Endothelial cell of umbilical vein (primary cell): Measurements from ENCODE around the gene RPS19.

Experiments used
- CTCF ChIP-seq, 2 donors: IDR thresholded peaks; 1 replicate in 1 of 2; 2 replicates in 1 of 2; pipeline ENCODE4 v1.5.1; 2011; ENCODE audit warnings: low read length in 2 of 2, mild to moderate bottlenecking in 2 of 2, moderate library complexity in 2 of 2, control low read depth in 1 of 2, inconsistent platforms in 1 of 2, low read depth in 1 of 2; ENCODE audit not compliant: insufficient read depth in 1 of 2; ENCODE audit errors: extremely low read depth in 1 of 2
- EZH2 ChIP-seq: IDR thresholded peaks from 2 replicates; pipeline ENCODE4 v1.6.1; 2012; ENCODE audit warnings: borderline replicate concordance, low read depth, mild to moderate bottlenecking, moderate library complexity, low read length, inconsistent platforms; ENCODE audit not compliant: severe bottlenecking
- JUN ChIP-seq: IDR thresholded peaks from 2 replicates; pipeline ENCODE4 v1.6.1; 2011; ENCODE audit warnings: borderline replicate concordance, low read depth; ENCODE audit not compliant: insufficient read length, insufficient read depth
- MYC ChIP-seq: IDR thresholded peaks from one replicate; pipeline ENCODE4 v1.6.1; 2011; ENCODE audit warnings: mild to moderate bottlenecking, low read depth, low read length
- POLR2A ChIP-seq: IDR thresholded peaks from 2 replicates; pipeline ENCODE4 v1.6.1; 2012; ENCODE audit warnings: low read depth, mild to moderate bottlenecking, control low read depth, low read length
- POLR2AphosphoS5 ChIP-seq: IDR thresholded peaks from 2 replicates; pipeline ENCODE4 v1.6.1; 2012; ENCODE audit warnings: low read depth, mild to moderate bottlenecking, control low read depth, low read length, moderate library complexity; ENCODE audit not compliant: insufficient read depth

GRCh38 chr19:41889896-41890295 lies 29.8 kb downstream of the RPS19 start:
- TF ChIP-seq CTCF (IDR thresholded peaks at IDR 0.05; ENCODE audit: extremely low read depth in 1 of 2, insufficient read depth in 1 of 2, low read depth in 1 of 2, low read length in 2 of 2): no peak
- TF ChIP-seq POLR2A: no peak
- TF ChIP-seq EZH2: no peak
- TF ChIP-seq JUN: no peak
- TF ChIP-seq POLR2AphosphoS5: no peak
- no peak for TF ChIP-seq MYC
